Measurements from ENCODE around the gene EPB41. TPM values are rescaled to one million over a fixed set of nuclear protein-coding genes. Genes with fewer than 3 reads are reported as not detected.

The EPB41 gene
- total RNA-seq, 1 donor from 2014 or later, result 82.6 TPM

DNA sequence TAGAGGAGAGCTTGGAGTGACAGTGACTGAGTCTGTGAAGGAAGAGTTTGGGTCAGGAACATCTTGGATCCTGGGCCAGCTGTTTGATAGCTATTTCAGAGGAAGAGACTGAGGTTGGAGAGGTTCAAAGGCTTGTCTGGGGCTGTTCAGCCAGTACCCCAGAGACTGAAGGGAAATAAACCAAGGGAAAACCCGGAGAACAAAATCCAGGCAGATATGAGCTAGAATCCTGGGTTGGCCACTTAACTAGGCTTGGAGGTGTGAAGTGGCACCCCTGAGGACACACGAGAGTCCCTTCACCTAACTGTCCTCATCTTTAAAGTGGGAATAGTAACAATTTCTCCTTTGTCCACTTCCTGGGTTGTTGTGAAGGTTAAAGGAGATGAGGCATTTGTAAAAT lies 23.1 kb upstream of the EPB41 start:
- Mint-ChIP-seq H3K27ac (ENCODE audit: unreplicated experiment) (no peak overlapping the region), H3K36me3 (ENCODE audit: low read depth, unreplicated experiment) (peaks cover 7% of the 10 kb centered on the region), H3K9me3 (ENCODE audit: unreplicated experiment) (no peaks in the 10 kb centered on the region), H3K4me1 (ENCODE audit: unreplicated experiment) (peaks cover 15% of the 10 kb centered on the region), H3K4me3 (ENCODE audit: unreplicated experiment) (no peak overlapping the region), H3K27me3 (ENCODE audit: unreplicated experiment) (peaks cover 3% of the 10 kb centered on the region)
- no peak for TF ChIP-seq CTCF (IDR thresholded peaks at IDR 0.05; ENCODE audit: unreplicated experiment)
- DNase-seq (ENCODE audit: low spot score), result no peak

- peaks cover 7% of the 10 kb centered on the region for H3K27me3 Mint-ChIP-seq (ENCODE audit: unreplicated experiment)
- no peaks in the 10 kb centered on the region for H3K9me3 Mint-ChIP-seq (ENCODE audit: unreplicated experiment)
- DNase-seq (ENCODE audit: low spot score), result no peak
- TF ChIP-seq CTCF (IDR thresholded peaks at IDR 0.05; ENCODE audit: unreplicated experiment), result no peak
- H3K4me1 Mint-ChIP-seq (ENCODE audit: unreplicated experiment), result peaks cover 23% of the 10 kb centered on the region
- no peak overlapping the region for H3K27ac Mint-ChIP-seq (ENCODE audit: unreplicated experiment)
- peaks cover 3% of the 10 kb centered on the region for H3K36me3 Mint-ChIP-seq (ENCODE audit: low read depth, unreplicated experiment)
- H3K4me3 Mint-ChIP-seq (ENCODE audit: unreplicated experiment), result no peak overlapping the region
Observed at GRCh38 chr1:28893403-28894102, 20.8 kb upstream of the EPB41 start.

GRCh38 chr1:28894785-28895184 lies 19.6 kb upstream of the EPB41 start:
- Mint-ChIP-seq H3K36me3 (ENCODE audit: low read depth, unreplicated experiment) (peaks cover 4% of the 10 kb centered on the region), H3K27ac (ENCODE audit: unreplicated experiment) (no peak overlapping the region), H3K9me3 (ENCODE audit: unreplicated experiment) (no peaks in the 10 kb centered on the region), H3K4me3 (ENCODE audit: unreplicated experiment) (no peak overlapping the region), H3K27me3 (ENCODE audit: unreplicated experiment) (peaks cover 7% of the 10 kb centered on the region), H3K4me1 (ENCODE audit: unreplicated experiment) (peaks cover 29% of the 10 kb centered on the region)
- TF ChIP-seq CTCF (IDR thresholded peaks at IDR 0.05; ENCODE audit: unreplicated experiment), result no peak
- no peak for DNase-seq (ENCODE audit: low spot score)

DNA sequence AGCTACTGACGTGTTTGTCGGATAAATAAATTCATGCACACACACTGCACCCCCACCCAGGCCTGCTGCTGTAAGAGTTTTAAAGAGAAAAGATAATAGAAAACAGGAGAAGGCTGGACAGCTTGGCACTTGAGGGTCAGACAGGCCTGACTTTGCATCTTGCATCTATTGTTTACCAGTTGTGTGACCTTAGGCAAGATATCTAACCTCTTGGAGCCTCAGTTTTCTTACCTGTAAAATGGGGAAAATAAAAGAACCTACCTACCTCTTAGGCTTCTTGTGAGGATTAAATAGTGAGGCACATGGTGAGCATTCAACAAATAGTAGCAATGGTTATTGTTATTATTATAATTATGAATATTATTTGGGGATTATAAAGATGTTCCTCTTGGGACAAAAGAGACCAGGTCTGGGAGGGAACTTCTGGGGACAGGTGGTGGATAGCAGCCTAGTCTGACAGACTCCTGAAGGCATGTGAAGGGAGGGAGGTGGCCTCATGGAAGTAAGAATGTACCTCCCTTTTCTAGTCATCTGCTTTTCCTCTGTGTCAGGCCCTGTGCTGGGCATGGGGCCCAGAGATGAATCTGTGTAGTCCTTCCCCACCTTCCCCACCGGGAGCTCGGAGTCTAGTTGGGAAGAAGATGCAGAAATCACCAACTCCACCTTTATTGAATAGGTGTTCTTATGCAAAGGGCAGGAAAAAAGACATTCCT lies 18.3 kb upstream of the EPB41 start:
- peak overlapping the region; percentile 78 for H3K4me3 Mint-ChIP-seq (ENCODE audit: unreplicated experiment)
- H3K9me3 Mint-ChIP-seq (ENCODE audit: unreplicated experiment), result no peaks in the 10 kb centered on the region
- TF ChIP-seq CTCF (IDR thresholded peaks at IDR 0.05; ENCODE audit: unreplicated experiment), result no peak
- peaks cover 7% of the 10 kb centered on the region for H3K27me3 Mint-ChIP-seq (ENCODE audit: unreplicated experiment)
- H3K36me3 Mint-ChIP-seq (ENCODE audit: low read depth, unreplicated experiment), result peaks cover 7% of the 10 kb centered on the region
- no peak for DNase-seq (ENCODE audit: low spot score)
- no peak overlapping the region for H3K27ac Mint-ChIP-seq (ENCODE audit: unreplicated experiment)
- H3K4me1 Mint-ChIP-seq (ENCODE audit: unreplicated experiment), result peaks cover 27% of the 10 kb centered on the region

- Mint-ChIP-seq H3K36me3 (ENCODE audit: low read depth, unreplicated experiment) (peaks cover 7% of the 10 kb centered on the region), H3K27me3 (ENCODE audit: unreplicated experiment) (peaks cover 7% of the 10 kb centered on the region), H3K4me1 (ENCODE audit: unreplicated experiment) (peaks cover 25% of the 10 kb centered on the region), H3K27ac (ENCODE audit: unreplicated experiment) (no peak overlapping the region), H3K9me3 (ENCODE audit: unreplicated experiment) (no peaks in the 10 kb centered on the region), H3K4me3 (ENCODE audit: unreplicated experiment) (peak overlapping the region; percentile 78)
- no peak for TF ChIP-seq CTCF (IDR thresholded peaks at IDR 0.05; ENCODE audit: unreplicated experiment)
- no peak for DNase-seq (ENCODE audit: low spot score)
Observed at GRCh38 chr1:28896609-28896986, 17.8 kb upstream of the EPB41 start.

Data from endothelial cell (in vitro differentiated cells).